HG03354 (cell line): Measurements from ENCODE around the gene GNA15.
"Not testable (repeated sequence)": the region's sequence is repeated elsewhere in the genome, so short reads cannot be mapped to it uniquely, and the experiment has no call there.

Source experiments
- ATAC-seq: cut with Tn5 transposase; IDR thresholded peaks from one replicate; pipeline ENCODE4 v1.9.1; 2021; ENCODE audit warnings: mild to moderate bottlenecking; ENCODE audit not compliant: unreplicated experiment, poor library complexity, severe bottlenecking

The GNA15 gene

GRCh38 chr19:3145909-3146676 is 10.3 kb downstream of the GNA15 start:
- ATAC-seq = no peak

- no peak for ATAC-seq
Measured at GRCh38 chr19:3146677-3147100, 10.9 kb downstream of the GNA15 start.

GRCh38 chr19:3148503-3148902 is 12.7 kb downstream of the GNA15 start:
- ATAC-seq = no peak

- no peak for ATAC-seq
Measured at GRCh38 chr19:3149089-3149488, 13.3 kb downstream of the GNA15 start.

GRCh38 chr19:3149526-3150505 is 14.0 kb downstream of the GNA15 start:
- ATAC-seq = no peak

GRCh38 chr19:3150739-3151329 is 15.0 kb downstream of the GNA15 start:
- ATAC-seq = no peak

GRCh38 chr19:3151563-3152418 is 16.0 kb downstream of the GNA15 start:
- ATAC-seq = no peak

GRCh38 chr19:3152419-3152780 is 16.6 kb downstream of the GNA15 start:
- no peak for ATAC-seq

- ATAC-seq = no peak
Measured at GRCh38 chr19:3153286-3154230, 17.7 kb downstream of the GNA15 start.

GRCh38 chr19:3154447-3154846 is 18.6 kb downstream of the GNA15 start:
- ATAC-seq = not testable (repeated sequence)

- peak; percentile 78 for ATAC-seq
Measured at GRCh38 chr19:3154957-3155736, 19.3 kb downstream of the GNA15 start.

- no peak for ATAC-seq
Measured at GRCh38 chr19:3157096-3157845, 21.4 kb downstream of the GNA15 start.

- no peak for ATAC-seq
Measured at GRCh38 chr19:3159565-3159964, 23.7 kb downstream of the GNA15 start.

- no peak for ATAC-seq
Measured at GRCh38 chr19:3160219-3160618, 24.4 kb downstream of the GNA15 start.

GRCh38 chr19:3161453-3161852 is 25.6 kb downstream of the GNA15 start:
- ATAC-seq = no peak

- no peak for ATAC-seq
Measured at GRCh38 chr19:3162418-3163229, 26.8 kb downstream of the GNA15 start.
